T-helper 1 cell treated with Interleukin-12 subunit alpha and Interleukin-12 subunit beta and Interleukin-4 antibody, amounts not matched to agents 30 ng/mL and 1 ng/mL, for 36 hours (primary cell): ENCODE measurements around the gene DHX15. TPM values are rescaled to one million over a fixed set of nuclear protein-coding genes. Genes with fewer than 3 reads are reported as not detected.

Experiments used
- intact Hi-C: fragments of 100-400 bp; cut with micrococcal nuclease; formaldehyde crosslinking; loops from one replicate; pipeline ENCODE4 v1.15.1; 2024
- total RNA-seq: library from RNA; stranded (reverse); gene quantifications from 2 replicates; pipeline ENCODE4 v1.2.3, GENCODE V29; 2022

DHX15 gene
- 191 and 195 TPM in 2 replicates for total RNA-seq

GRCh38 chr4:24584211-24584850, at the start of gene DHX15:
TSS of gene DHX15 (minus strand) at chr4:24584554. CDS start at chr4:24584393, 161 bp downstream.
- intact Hi-C loops, result loop anchor here (1.0 to 5.0 kb wide), 10 partner anchors 26 to 1738 kb away; partner anchors contain the start of genes ANAPC4, RBPJ, SEL1L3 and SEPSECS

- intact Hi-C loops, result no loop called here
Observed at GRCh38 chr4:24632011-24632410, 47.7 kb upstream of the DHX15 start.

GRCh38 chr4:24630937-24631336, 46.6 kb upstream of the DHX15 start:
- intact Hi-C loops, result no loop called here

- intact Hi-C loops, result no loop called here
Observed at GRCh38 chr4:24625091-24625490, 40.7 kb upstream of the DHX15 start.

GRCh38 chr4:24624381-24624780, 40.0 kb upstream of the DHX15 start:
- intact Hi-C loops, result no loop called here

- intact Hi-C loops, result no loop called here
Observed at GRCh38 chr4:24622146-24622834, 37.9 kb upstream of the DHX15 start.

GRCh38 chr4:24615977-24616376, 31.6 kb upstream of the DHX15 start:
- intact Hi-C loops, result no loop called here

- intact Hi-C loops, result no loop called here
Observed at GRCh38 chr4:24614881-24615280, 30.5 kb upstream of the DHX15 start.

- intact Hi-C loops, result no loop called here
Observed at GRCh38 chr4:24613502-24613901, 29.1 kb upstream of the DHX15 start.

GRCh38 chr4:24611575-24611974, 27.2 kb upstream of the DHX15 start:
- intact Hi-C loops, result no loop called here

GRCh38 chr4:24607334-24607733, 23.0 kb upstream of the DHX15 start:
- intact Hi-C loops, result no loop called here

- intact Hi-C loops, result no loop called here
Observed at GRCh38 chr4:24605216-24605615, 20.9 kb upstream of the DHX15 start.

GRCh38 chr4:24604558-24605214, 20.3 kb upstream of the DHX15 start:
- intact Hi-C loops, result no loop called here

GRCh38 chr4:24603343-24603742, 19.0 kb upstream of the DHX15 start:
- intact Hi-C loops, result no loop called here

- intact Hi-C loops, result no loop called here
Observed at GRCh38 chr4:24601121-24601520, 16.8 kb upstream of the DHX15 start.

- intact Hi-C loops, result no loop called here
Observed at GRCh38 chr4:24599275-24599674, 14.9 kb upstream of the DHX15 start.

GRCh38 chr4:24598025-24598424, 13.7 kb upstream of the DHX15 start:
- intact Hi-C loops, result no loop called here

- intact Hi-C loops, result no loop called here
Observed at GRCh38 chr4:24595659-24596058, 11.3 kb upstream of the DHX15 start.

GRCh38 chr4:24594887-24595286, 10.5 kb upstream of the DHX15 start:
- intact Hi-C loops, result no loop called here

GRCh38 chr4:24589448-24589847, 5.1 kb upstream of the DHX15 start:
- intact Hi-C loops, result no loop called here

GRCh38 chr4:24588216-24588954, 4.0 kb upstream of the DHX15 start:
- intact Hi-C loops, result no loop called here
